Diencephalon (tissue), 1 donor: ENCODE results near the gene PRSS58. TPM values are rescaled to one million over a fixed set of nuclear protein-coding genes. Genes with fewer than 3 reads are reported as not detected.

Experiments used
- small RNA-seq: library from RNA; depleted of rRNA; stranded (forward); fragments of <200 nt; gene quantifications from one replicate; pipeline ENCODE3, GENCODE V24; 2014
- total RNA-seq: library from RNA; depleted of rRNA; stranded (reverse); fragments of >200 nt; gene quantifications from one replicate; pipeline ENCODE4 v1.2.3, GENCODE V29; 2014

Gene PRSS58
- not detected for total RNA-seq

DNA sequence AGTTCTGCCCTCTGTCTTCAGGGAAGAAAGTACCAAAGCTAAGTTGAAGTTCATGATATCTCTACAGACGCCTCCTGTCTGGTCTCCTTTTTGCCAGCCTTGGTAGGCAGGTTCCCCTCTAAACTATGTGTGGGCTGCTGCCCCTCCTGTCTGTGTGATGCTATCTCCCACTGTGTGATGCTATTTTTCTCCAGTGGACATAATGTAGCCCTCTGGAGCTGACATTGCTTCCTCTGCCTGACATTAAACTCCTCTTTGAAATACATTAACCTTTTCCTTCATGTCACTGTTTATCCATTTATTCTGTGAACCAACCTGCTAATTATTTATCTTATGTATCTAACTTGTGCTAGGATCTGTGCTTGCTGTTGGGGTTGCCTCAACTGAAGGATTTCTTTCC is at the start of gene PRSS58:
TSS of gene PRSS58 (minus strand) at position 101 of the 400 bp plus-strand sequence. CDS start 351 bp downstream, outside the sequence.

Small RNA genes within 50 kb of the gene (small RNA-seq; reads per million reads assigned to genes)
- gene TRBV1 = not detected

Other genes with a start within 250 kb of the PRSS58 start
- gene MGAM2, start 146.3 kb downstream of the PRSS58 start, total RNA-seq = 0.23 TPM